ENCODE measurements around the gene FNDC3B. TPM values are rescaled to one million over a fixed set of nuclear protein-coding genes. Genes with fewer than 3 reads are reported as not detected.

Gene FNDC3B
- total and polyA plus RNA-seq, 4 donors: 23.3 to 74.2 (median 32.9) TPM

GRCh38 chr3:172018364-172018763 is 21.0 kb upstream of the FNDC3B start:
- H3K4me1 ChIP-seq (ENCODE audit: control insufficient read depth in 4 of 4, insufficient read depth in 4 of 4, low read length in 3 of 4): no peaks in the 10 kb centered on the region
- H3K27me3 ChIP-seq (ENCODE audit: control insufficient read depth in 4 of 4, insufficient read depth in 4 of 4, low read length in 3 of 4): no peaks in the 10 kb centered on the region
- H3K9me3 ChIP-seq (ENCODE audit: control insufficient read depth in 4 of 4, low read length in 3 of 4): no peaks in the 10 kb centered on the region
- no peak overlapping the region for H3K9ac ChIP-seq (ENCODE audit: low read depth in 1 of 2, low read length in 2 of 2)
- no peak for TF ChIP-seq GABPA (IDR thresholded peaks at IDR 0.05 in 1 of 2, conservative IDR thresholded peaks at IDR 0.05 in 1 of 2)
- no peak for TF ChIP-seq HNF4G (IDR thresholded peaks at IDR 0.05)
- TF ChIP-seq FOXA1 (IDR thresholded peaks at IDR 0.05): no peak
- TF ChIP-seq RAD21 (IDR thresholded peaks at IDR 0.05): no peak
- no peak for TF ChIP-seq TAF1 (conservative IDR thresholded peaks at IDR 0.05)
- TF ChIP-seq, protein P1, sequence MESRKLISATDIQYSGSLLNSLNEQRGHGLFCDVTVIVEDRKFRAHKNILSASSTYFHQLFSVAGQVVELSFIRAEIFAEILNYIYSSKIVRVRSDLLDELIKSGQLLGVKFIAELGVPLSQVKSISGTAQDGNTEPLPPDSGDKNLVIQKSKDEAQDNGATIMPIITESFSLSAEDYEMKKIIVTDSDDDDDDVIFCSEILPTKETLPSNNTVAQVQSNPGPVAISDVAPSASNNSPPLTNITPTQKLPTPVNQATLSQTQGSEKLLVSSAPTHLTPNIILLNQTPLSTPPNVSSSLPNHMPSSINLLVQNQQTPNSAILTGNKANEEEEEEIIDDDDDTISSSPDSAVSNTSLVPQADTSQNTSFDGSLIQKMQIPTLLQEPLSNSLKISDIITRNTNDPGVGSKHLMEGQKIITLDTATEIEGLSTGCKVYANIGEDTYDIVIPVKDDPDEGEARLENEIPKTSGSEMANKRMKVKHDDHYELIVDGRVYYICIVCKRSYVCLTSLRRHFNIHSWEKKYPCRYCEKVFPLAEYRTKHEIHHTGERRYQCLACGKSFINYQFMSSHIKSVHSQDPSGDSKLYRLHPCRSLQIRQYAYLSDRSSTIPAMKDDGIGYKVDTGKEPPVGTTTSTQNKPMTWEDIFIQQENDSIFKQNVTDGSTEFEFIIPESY (IDR thresholded peaks at IDR 0.05): no peak
- TF ChIP-seq, protein P2, sequence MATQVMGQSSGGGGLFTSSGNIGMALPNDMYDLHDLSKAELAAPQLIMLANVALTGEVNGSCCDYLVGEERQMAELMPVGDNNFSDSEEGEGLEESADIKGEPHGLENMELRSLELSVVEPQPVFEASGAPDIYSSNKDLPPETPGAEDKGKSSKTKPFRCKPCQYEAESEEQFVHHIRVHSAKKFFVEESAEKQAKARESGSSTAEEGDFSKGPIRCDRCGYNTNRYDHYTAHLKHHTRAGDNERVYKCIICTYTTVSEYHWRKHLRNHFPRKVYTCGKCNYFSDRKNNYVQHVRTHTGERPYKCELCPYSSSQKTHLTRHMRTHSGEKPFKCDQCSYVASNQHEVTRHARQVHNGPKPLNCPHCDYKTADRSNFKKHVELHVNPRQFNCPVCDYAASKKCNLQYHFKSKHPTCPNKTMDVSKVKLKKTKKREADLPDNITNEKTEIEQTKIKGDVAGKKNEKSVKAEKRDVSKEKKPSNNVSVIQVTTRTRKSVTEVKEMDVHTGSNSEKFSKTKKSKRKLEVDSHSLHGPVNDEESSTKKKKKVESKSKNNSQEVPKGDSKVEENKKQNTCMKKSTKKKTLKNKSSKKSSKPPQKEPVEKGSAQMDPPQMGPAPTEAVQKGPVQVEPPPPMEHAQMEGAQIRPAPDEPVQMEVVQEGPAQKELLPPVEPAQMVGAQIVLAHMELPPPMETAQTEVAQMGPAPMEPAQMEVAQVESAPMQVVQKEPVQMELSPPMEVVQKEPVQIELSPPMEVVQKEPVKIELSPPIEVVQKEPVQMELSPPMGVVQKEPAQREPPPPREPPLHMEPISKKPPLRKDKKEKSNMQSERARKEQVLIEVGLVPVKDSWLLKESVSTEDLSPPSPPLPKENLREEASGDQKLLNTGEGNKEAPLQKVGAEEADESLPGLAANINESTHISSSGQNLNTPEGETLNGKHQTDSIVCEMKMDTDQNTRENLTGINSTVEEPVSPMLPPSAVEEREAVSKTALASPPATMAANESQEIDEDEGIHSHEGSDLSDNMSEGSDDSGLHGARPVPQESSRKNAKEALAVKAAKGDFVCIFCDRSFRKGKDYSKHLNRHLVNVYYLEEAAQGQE (IDR thresholded peaks at IDR 0.05): no peak
- H3K36me3 ChIP-seq (ENCODE audit: control insufficient read depth in 4 of 4, insufficient read depth in 3 of 4, low read depth in 1 of 4, low read length in 3 of 4): no peaks in the 10 kb centered on the region
- H3K4me3 ChIP-seq (ENCODE audit: low read depth in 1 of 3, low read length in 3 of 3): no peak overlapping the region
- no peak for DNase-seq (ENCODE audit: low spot score)
- no peak overlapping the region for H3K27ac ChIP-seq (ENCODE audit: low read depth in 1 of 2, low read length in 2 of 2)

GRCh38 chr3:172020763-172021162 is 18.6 kb upstream of the FNDC3B start:
- H3K4me1 ChIP-seq (ENCODE audit: control insufficient read depth in 4 of 4, insufficient read depth in 4 of 4, low read length in 3 of 4): no peaks in the 10 kb centered on the region
- H3K36me3 ChIP-seq (ENCODE audit: control insufficient read depth in 4 of 4, insufficient read depth in 3 of 4, low read depth in 1 of 4, low read length in 3 of 4): no peaks in the 10 kb centered on the region
- TF ChIP-seq TAF1 (conservative IDR thresholded peaks at IDR 0.05) (no peak), RAD21 (IDR thresholded peaks at IDR 0.05) (no peak), YY1 (IDR thresholded peaks at IDR 0.05) (no peak), JUND (IDR thresholded peaks at IDR 0.05) (no peak), GABPA (IDR thresholded peaks at IDR 0.05 in 1 of 2, conservative IDR thresholded peaks at IDR 0.05 in 1 of 2) (no peak), HNF4A (conservative IDR thresholded peaks at IDR 0.05) (no peak), NR2F2 (IDR thresholded peaks at IDR 0.05) (no peak), FOXA1 (IDR thresholded peaks at IDR 0.05) (no peak), HNF4G (IDR thresholded peaks at IDR 0.05) (no peak), EGR1 (IDR thresholded peaks at IDR 0.05; ENCODE audit: low read depth in 2 of 2) (no peak), MAX (IDR thresholded peaks at IDR 0.05) (no peak), RXRA (IDR thresholded peaks at IDR 0.05) (no peak), FOXA2 (IDR thresholded peaks at IDR 0.05) (no peak), SP1 (IDR thresholded peaks at IDR 0.05) (no peak)
- TF ChIP-seq, protein P1 (IDR thresholded peaks at IDR 0.05): no peak
- TF ChIP-seq, protein P3, sequence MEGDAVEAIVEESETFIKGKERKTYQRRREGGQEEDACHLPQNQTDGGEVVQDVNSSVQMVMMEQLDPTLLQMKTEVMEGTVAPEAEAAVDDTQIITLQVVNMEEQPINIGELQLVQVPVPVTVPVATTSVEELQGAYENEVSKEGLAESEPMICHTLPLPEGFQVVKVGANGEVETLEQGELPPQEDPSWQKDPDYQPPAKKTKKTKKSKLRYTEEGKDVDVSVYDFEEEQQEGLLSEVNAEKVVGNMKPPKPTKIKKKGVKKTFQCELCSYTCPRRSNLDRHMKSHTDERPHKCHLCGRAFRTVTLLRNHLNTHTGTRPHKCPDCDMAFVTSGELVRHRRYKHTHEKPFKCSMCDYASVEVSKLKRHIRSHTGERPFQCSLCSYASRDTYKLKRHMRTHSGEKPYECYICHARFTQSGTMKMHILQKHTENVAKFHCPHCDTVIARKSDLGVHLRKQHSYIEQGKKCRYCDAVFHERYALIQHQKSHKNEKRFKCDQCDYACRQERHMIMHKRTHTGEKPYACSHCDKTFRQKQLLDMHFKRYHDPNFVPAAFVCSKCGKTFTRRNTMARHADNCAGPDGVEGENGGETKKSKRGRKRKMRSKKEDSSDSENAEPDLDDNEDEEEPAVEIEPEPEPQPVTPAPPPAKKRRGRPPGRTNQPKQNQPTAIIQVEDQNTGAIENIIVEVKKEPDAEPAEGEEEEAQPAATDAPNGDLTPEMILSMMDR (IDR thresholded peaks at IDR 0.05; ENCODE audit: low read depth, low read length, missing input control): no peak
- TF ChIP-seq, protein P4, sequence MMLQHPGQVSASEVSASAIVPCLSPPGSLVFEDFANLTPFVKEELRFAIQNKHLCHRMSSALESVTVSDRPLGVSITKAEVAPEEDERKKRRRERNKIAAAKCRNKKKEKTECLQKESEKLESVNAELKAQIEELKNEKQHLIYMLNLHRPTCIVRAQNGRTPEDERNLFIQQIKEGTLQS (IDR thresholded peaks at IDR 0.05): no peak
- TF ChIP-seq, protein P2 (IDR thresholded peaks at IDR 0.05): no peak
- H3K27me3 ChIP-seq (ENCODE audit: control insufficient read depth in 4 of 4, insufficient read depth in 4 of 4, low read length in 3 of 4): no peaks in the 10 kb centered on the region
- WGBS: 82% methylated on average over 2 of the region's 2 CpGs
- no peak overlapping the region for H3K9ac ChIP-seq (ENCODE audit: low read depth in 1 of 2, low read length in 2 of 2)
- no peaks in the 10 kb centered on the region for H3K9me3 ChIP-seq (ENCODE audit: control insufficient read depth in 4 of 4, low read length in 3 of 4)
- DNase-seq (ENCODE audit: low spot score): no peak
- H3K4me3 ChIP-seq (ENCODE audit: low read depth in 1 of 3, low read length in 3 of 3): no peak overlapping the region
- no peak overlapping the region for H3K27ac ChIP-seq (ENCODE audit: low read depth in 1 of 2, low read length in 2 of 2)

Data from liver (tissue), 9 donors.